Daoy (cell line): ENCODE data around the gene SDF2. TPM values are rescaled to one million over a fixed set of nuclear protein-coding genes. Genes with fewer than 3 reads are reported as not detected.

ENCODE experiments used
- DNase-seq: peaks from one replicate; pipeline ENCODE4 v3.0.0-alpha.2; 2015; ENCODE audit warnings: low read depth
- total RNA-seq: library from RNA; depleted of rRNA; stranded (reverse); fragments of >200 nt; shearing (Covaris generic); gene quantifications from 2 replicates; pipeline ENCODE4 v1.2.3, GENCODE V29; 2014; rRNA removed

The SDF2 gene, protein sequence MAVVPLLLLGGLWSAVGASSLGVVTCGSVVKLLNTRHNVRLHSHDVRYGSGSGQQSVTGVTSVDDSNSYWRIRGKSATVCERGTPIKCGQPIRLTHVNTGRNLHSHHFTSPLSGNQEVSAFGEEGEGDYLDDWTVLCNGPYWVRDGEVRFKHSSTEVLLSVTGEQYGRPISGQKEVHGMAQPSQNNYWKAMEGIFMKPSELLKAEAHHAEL
- total RNA-seq: 67.6 and 68.2 TPM in 2 replicates

DNA sequence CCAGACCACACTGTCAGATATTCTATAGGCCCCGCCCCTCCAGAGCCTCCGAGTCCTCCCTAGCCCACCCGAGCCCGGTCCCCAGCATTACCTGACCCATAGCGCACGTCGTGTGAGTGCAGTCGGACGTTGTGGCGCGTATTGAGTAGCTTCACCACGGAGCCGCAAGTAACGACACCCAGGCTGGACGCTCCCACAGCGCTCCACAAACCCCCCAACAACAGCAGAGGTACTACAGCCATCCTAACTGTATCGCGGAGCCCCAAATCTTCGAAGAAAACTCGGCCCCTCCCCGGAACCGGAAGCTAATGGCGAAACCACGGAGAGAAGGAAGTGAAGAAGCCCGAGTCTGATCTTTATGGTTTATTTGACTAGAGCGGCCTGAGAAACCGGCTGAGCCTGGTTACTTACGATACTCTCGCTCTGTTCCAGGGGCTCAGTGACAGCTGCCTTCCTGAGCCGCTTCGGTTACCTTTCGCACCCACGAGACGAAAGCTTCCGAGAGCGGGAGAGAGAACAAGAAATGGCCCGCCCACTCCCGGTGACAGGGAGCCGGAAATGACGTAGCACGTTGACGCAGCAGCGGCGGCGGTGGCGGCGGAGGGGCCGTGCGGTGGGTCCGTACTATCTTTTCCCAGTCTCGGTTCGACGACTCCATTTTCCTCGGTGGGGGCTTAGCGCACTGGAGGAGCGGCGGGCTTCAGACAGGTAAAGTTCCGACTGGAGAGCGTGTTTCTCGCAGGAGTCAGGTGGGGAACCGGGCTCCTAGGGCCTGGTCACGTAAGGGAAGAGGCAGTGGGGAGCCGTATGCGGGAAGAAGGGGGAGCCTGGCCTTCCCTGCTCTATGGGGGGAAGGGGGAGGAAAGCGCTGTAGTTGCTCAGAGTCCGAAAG lies at the start of gene SDF2, which contains the start of gene SUPT6H:
Gene SDF2, minus strand, starts transcription at position 272 of the 892 bp plus-strand sequence. Its CDS starts 30 bp downstream, at position 242.
Gene SUPT6H, plus strand, starts transcription at position 571 of the 892 bp plus-strand sequence. CDS start 11,197 bp downstream, outside the sequence.
- peak; percentile 93 for DNase-seq

DNA sequence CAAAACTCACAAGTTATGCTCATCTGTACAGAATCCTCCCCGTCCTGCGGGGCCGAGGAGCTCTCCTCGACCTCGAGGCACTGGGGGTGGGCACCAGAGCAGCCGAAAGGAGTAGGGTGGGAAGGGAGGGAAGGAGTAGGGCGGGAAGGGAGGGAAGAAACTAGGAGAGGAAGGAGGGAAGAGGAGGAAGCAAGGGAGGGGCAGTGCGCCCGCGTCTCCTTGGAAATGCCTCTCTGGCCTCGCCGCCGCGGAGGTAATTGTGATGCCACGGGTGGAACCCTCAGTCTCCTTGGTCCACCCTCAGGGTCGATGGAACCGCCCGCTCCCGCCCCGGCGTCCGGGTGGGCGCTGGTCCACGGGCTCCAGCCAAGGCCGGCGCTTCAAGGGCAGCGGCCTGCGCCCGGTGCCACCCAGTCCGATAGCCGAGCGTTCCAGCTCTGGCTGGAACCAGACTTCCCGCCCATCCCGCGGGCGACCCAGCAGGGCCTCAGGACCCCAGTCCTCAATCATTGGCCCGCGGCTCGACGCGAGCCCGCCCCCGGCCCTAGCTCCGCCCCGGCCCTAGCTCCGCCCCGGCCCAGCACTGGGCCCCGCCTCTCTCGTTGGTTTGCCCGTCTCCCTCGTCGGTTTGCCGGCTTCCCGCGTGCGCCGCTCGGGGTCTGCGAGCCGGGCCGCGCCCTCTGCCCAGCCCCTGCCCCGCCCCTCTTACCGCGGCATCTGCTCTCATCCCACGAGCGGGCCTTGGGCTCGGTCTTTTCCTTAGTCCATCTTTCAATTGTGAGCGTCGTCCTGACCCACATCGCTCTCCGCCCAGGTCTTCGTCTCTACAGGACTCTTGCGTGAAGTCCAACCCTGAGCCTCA lies 49.4 kb upstream of the SDF2 start:
- peak; percentile 96 for DNase-seq

DNA sequence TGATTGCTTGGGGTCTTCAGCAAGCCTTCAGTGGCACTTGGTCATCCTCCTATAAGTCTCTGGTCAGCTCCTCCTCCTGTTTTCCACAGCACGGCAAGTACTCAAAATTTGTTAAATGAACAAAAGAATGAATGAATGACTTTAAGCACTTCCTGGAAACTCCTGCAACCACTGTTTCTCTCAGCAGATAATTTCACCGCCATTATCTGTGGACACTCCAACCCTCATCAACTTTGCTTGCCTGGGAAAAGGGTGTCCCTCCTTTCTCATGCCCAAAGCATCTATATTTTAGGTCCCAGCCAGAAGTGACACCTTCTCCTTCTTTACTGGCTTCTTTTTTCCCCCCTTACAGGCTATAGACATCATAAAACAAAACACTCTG lies 45.6 kb upstream of the SDF2 start:
- DNase-seq: no peak

DNA sequence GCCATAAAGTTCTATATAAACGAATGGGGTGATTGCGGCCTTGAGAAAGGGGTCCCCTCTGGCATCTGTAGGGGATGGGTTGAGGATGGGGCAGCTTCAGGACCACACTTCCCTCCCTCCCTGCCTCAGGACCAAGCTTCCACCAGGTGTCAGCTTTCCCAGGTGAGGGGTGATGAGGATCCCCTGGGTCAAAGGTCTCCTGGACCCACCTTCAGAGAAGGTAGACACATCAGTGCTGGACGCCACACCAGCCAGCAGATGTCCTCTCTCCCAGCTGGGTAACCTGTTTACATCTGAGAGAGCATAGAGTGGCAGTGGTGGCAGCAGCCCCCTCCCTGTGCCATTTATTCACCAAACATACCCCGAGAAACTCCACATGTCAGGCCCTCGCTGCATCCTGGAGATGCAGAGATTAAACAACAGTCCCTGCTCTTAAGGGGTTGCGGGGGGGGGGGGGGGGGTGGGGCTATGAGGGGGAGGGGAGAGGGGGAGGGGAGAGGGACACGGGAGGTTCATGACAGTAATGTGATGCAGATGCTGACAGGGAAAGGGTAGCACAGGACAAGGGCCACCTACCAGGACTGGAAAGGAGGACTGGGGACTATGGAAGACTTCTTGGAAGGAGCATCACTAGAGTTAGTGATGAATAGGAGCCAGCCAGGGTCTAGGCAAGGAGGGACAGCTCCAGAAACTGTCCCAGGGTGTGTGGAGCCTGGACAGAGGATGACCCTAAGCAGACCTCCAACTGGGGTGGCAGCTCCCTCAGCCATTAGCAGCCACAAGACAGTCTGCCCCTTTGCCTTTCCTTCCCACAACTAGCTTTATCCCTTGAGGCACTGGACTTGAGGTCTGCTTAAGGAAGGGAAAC lies 45.0 kb upstream of the SDF2 start:
- no peak for DNase-seq

DNA sequence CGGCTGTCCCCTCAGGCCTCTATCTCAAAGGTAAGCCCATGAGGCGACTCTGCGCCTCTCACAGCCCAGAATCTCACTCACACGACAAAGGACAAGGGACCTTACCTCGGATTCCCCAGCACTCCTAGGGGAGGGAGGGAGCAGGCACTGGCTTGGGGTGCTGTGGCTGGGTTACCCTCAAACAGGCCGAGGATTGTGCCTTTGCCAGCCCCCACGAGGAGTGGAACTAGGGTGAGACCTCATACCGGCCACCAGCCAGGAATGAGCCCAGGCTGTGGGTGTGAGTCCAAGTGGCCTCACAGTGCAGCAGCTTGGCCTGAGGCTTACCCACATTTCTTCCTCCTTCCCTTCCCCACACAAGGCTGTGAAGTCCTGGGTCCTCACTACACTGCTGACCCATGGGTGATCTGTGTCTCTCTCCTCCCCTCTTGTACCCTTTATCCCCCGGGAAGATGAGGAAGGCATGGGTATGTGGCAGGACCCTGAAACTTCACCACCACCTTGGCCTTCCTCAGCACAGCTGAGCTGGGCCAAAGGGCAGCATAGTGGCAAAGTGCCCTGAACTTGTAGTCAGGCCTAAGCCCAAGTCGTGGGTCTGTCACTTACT lies 44.1 kb upstream of the SDF2 start:
- DNase-seq: no peak

DNA sequence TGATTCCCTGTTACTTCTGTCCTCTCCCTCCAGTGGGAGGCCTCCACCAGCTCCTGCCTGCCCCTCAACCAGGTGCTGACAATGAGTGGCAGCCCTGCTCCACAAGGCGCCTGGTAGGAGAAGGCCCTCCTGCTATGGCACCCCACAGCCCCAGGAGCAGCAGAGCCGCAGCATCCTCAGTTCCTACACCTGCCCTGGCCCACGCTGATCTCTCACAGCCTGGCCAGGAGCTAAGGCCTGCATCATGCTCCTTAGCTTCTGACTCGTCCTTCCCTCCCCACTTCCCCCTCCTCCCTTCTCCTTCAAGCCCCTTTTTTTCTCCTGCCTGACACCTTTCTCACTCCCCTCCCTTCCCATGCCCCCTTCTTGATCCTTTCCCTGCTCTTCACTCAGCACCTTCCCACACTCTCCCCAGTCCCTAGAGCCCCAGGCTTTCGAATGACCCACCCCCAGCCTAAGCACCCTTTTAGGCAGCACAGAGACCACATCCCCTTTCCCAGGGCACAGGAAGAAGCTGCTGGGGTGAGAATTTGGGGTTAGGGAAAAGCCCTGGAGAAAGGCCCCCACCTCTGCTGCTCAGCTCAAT lies 43.5 kb upstream of the SDF2 start:
- DNase-seq: no peak

DNA sequence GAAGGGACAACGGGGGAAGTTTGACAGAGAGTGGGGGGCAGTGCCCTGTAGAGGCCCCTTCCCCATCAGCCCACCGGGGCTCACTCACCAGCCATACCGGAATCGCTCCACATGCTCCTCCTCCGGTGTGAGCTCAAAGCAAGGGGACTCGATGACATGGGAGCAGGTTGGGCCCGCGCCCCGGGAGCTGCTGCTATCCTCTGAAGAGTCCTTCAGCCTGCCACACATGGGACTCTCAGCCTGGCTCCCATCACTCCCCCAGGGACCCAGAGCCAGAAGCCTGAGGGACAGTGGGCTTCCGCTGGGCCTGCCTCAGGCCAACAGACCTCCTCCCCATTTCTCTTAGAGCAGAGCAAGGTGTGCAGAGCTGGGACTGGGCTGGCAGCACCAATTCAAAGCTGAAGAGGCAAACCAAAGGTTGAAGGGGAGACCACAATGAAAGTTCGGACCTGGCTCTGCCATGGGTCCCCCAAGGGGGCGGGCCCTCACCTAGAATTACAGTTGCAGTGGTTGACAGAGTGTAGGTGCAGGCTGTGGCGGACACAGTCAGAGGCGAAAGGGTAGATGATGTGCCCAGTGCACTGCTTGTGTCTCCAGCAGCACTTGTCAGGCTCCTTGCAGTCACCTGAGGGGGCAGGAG lies 42.6 kb upstream of the SDF2 start:
- no peak for DNase-seq

DNA sequence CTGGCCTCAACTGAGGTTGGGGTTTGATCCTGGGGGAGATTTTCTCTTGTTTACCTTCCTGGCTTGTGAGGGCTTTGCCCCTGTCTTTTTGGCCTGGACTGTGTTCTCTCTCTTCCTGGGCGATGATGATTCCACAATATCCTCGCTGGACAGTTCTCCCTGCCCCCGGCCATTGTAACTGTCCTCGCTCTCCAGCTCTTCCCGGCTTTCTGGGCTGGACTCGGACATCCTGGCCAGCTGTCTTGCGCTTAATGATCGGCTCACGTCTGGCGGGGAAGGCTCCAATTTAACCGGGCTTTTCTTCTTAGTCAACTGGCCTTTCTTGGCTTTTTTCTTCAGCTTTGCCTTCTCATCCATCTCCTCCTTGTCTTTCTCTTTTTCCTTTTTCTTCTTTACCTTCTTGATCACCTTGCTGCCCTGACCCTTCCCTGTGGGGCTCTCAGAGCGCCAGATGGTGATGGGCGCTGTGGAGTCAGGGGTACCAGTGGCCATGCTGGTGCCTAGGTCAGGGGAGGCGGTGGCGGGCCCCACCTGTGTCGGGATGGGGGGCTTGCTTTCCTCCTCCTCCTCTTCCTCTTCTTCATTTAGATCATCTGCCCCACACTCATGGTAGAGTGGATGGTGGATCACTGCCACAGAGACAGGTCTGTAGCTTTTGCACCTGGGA lies 42.0 kb upstream of the SDF2 start:
- no peak for DNase-seq

DNA sequence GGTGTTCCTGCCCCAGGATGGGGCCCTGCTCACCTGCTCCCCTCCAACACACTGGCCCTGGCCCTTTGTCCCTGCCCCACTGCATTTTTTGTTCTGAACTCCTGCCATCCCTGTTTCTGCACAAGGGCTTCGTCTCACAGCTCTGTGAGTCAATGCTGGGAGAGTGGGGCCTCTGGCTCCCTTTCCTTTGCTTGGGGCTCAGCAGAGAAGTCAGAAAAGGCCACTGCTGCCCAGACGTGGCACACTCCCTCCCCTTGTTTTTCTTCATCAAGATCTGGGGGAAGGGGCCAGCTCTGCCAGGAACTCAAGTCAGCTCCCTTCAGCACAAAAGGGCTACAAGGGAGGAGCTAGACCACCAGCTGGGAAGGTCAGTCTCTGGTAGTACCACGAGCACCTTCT lies 41.0 kb upstream of the SDF2 start:
- DNase-seq: no peak

DNA sequence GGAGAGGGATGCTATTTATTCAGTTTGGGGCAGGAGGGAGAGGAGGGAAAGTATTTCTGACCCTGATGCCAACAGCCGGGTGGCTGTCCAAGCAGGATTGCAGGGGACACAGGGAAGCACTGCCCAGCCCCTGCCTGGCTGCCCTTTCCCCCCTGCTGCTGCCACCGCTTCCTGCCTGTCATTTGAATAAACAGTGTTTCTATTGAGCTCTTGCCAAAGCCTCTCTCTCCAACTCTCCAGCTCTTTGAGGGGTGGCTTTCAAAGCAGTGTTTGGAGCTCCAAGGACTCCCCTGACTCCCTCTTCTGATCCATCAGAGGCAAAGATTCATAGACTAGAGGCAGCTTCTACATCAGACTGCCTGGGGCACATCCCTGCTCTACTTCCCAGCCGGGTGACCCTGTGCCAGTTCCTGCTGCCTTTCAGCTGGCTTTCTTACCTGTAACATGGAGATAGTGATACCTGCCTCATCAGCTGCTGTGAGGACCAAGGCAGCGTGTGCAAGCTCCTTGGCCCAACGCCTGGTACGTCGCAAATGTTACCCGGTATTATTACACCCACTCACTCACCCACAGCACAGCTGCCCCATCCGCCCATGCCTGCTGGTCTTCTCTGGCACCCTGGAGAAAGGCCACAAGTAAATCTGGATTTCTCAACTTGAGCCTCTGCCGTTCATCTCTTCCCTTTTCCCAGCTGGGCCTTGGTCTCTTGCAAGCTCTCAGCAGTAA lies 40.5 kb upstream of the SDF2 start:
- no peak for DNase-seq

DNA sequence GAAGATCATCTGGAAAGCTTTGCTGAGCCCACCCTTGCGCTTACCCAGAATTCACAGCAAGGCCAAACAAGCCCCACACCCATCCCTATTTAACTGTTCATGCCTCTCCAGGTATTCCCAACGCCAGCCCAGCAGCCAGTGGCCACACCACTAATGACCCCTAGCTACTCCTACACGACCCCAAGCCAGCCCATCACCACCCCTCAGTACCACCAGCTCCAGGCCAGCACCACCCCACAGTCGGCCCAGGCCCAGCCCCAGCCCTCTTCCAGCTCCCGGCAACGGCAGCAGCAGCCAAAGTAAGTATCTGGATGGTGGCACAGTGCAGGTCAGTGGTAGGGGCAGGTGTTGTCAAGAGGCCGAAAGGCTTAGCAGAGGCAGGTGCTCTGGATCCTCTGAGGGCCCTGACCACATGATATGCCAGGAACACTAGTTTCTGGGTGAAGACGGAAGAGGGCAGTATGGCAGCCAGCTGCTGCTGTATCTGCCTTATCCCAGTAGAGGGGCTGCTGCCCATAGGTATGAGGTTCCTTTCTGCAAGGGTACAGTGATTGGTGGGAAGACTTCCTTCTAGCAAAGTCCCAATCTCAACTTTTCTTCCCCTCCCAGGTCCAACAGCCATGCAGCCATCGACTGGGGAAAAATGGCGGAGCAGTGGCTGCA lies 39.3 kb upstream of the SDF2 start:
- no peak for DNase-seq

DNA sequence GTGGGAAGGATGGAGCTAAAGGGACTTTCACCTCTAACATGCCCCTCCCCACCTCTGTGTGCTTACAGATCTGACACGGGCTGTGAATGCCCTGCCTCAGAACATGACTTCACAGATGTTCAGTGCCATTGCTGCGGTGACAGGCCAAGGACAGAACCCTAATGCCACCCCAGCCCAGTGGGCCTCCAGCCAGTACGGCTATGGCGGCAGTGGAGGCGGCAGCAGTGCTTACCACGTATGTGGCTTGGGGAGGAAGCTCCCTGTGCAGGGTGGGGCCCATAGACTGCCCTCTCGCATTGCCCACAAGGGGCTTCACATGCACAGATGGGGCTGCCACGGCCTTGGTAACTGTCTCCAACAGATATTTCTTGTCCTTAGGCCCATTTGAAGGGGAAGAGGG lies 38.6 kb upstream of the SDF2 start:
- DNase-seq: no peak

DNA sequence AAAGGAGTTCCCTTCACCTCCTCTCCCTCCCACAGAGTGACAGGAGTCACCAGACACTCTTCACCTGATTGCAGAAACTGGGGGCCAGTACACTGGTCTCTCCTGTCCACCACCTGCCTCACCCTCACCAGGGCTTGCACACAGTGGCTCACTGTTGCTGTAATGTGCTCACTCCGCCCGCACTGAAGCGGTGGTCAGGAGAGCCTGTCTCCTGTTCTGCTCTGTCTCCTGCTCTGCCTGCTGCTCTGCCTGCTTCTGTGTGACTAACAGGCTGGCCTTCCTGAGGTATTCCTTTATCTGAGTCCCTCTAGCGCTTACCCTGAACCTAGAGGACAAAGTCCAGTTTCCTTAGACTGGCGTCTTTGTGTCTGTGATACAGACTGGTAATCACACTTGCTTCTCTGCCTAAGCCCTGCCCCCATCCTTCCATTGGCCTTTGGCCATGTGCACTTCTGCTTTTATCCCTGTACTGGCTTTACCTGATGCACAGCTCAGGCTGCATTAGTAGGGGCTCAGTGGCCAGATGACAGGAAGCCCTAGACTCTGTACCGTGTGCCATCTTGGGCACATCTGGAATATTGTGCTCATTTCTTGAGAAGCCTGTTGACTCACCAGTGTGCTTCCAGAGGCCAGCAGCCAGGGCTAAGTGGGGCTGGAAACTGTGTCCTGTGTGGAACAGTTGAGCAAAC lies 36.7 kb upstream of the SDF2 start:
- DNase-seq: no peak

DNA sequence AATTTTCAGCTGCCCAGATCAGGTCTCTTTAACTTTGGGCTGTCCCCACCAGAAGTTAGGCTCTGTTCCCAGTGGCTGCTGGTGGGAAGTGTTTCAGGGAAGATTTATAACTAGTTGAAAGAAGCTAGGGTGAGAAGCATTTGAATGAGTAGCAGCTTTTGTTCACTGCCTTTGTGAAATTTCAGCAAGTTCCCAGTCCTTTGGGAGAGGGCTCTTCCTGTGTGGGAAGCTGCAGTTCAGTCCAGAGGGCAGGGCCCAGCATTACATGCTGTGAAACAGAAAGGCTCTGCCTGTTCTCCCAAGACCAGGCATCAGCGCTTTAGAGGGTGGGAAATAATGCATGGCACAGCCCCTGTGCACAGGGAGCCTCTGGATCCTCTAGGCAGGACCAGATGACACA lies 32.2 kb upstream of the SDF2 start:
- DNase-seq: no peak

DNA sequence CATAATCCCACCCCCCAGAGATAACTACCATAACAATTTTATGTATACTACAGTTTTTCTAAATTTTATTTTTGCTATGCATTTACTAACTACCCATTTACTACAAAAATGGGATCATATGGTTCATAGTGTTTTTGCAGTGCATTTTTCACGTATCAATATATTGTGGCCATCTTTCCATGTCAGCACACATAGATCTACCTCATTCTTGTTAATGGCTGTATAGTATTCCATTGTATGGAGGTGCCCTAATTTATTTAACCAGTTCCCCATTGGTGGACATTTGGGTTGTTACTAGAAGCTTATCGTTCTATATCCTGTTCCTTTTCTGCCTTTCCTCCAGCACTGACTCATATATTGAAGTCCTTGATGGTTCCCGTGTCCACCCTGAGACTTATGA lies 27.3 kb upstream of the SDF2 start:
- no peak for DNase-seq

DNA sequence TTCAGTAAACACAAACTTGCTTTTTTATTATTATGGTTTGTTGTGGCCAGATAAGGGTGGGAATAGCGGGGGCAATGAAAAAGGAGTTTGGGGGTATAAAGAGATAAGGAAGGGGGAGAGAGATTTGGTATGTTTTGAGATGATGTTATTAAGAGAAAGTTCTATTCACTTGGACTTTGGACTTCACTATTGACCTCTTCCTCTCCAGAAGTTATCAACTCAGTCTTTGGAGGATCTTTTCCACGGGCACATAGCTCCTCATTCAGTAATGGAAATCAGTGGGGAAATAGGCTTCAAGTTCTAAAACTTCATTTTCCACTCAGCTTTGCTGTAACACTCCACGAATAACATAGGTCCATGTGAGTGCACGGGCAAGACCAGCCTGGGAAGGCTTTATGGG lies 26.8 kb upstream of the SDF2 start:
- DNase-seq: no peak

DNA sequence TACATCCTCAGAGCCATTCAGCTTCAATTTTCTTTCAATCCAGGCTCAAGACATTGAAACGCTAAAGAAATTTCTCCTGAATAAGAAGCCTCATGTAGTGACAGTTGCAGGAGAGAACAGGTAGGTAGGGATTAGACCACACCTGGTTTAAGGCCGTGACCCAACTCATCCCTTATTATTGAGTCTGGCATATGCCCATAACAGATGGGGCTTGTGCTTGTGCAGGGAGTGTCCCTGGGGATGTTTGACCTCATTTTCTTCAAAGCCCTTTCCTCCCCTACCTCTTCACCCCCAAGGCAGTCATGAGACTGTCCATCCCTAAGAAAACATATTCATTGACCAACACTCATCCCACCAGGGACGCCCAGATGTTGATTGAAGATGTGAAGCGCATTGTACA lies 24.6 kb upstream of the SDF2 start:
- DNase-seq: no peak

DNA sequence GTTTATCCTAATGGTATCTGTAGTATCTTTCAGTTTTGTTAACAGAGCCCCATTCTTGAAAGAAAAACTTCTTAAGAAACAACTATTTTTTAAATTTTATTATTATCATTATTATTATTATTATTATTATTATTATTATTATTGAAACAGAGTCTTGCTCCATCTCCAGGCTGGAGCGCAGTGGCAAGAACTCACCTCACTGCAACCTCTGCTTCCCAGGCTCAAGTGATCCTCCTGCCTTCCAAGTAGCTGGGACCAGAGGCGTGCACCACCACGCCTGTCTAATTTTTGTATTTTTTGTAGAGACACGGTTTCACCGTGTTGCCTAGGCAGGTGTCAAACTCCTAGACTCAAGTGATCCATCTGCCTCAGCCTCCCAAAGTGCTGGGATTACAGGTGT lies 23.7 kb upstream of the SDF2 start:
- DNase-seq: no peak
